ENCODE data around the gene PKIB. TPM values are rescaled to one million over a fixed set of nuclear protein-coding genes. Genes with fewer than 3 reads are reported as not detected.

The PKIB gene
- total and polyA plus RNA-seq, 2 of the 4 experiments (the other 2 are of a cell fraction), result 6.3 to 13.1 TPM

- no TSS peak for BruUV-seq (replicated peaks)
- Histone ChIP-seq H2BK5ac (ENCODE audit: low read depth, low read length, poor library complexity, severe bottlenecking) (no peak overlapping the region), H3K27ac (ENCODE audit: insufficient read depth, low read length) (no peak overlapping the region; the same call in 1 of the 2 replicates), H3K4me1 (ENCODE audit: control insufficient read depth, insufficient read depth, low read length) (peaks cover 2% of the 10 kb centered on the region; the same call in 1 of the 2 replicates), H2AK5ac (ENCODE audit: low read depth, low read length) (no peak overlapping the region), H3K27me3 (ENCODE audit: control insufficient read depth, insufficient read depth, low read length) (peaks cover 9% of the 10 kb centered on the region), H3K14ac (replicated peaks; ENCODE audit: low read depth, low read length) (no peak overlapping the region), H3K36me3 (ENCODE audit: control insufficient read depth, insufficient read depth, low read length) (no peaks in the 10 kb centered on the region), H3K23ac (ENCODE audit: low read depth, low read length) (no peak overlapping the region), H3K79me1 (ENCODE audit: low read depth in 1 of 2, low read length in 2 of 2) (no peaks in the 10 kb centered on the region), H3K4ac (ENCODE audit: low read depth, low read length) (no peak overlapping the region), H3K56ac (ENCODE audit: extremely low read depth, insufficient read depth, low read length) (no peak overlapping the region), H3K18ac (ENCODE audit: low read depth, low read length) (no peak overlapping the region; the same call in 1 of the 2 replicates), H2BK15ac (ENCODE audit: low read depth, low read length) (no peak overlapping the region), H3K9me1 (ENCODE audit: insufficient read depth, low read length) (no peaks in the 10 kb centered on the region), H4K91ac (ENCODE audit: insufficient read depth, low read depth, low read length) (no peak overlapping the region), H2AK9ac (replicated peaks; ENCODE audit: low read depth, low read length, poor library complexity) (no peak overlapping the region), H4K8ac (ENCODE audit: low read depth in 2 of 2, low read length in 2 of 2) (no peak overlapping the region), H3K9ac (ENCODE audit: low read depth, low read length) (no peak overlapping the region), H4K5ac (ENCODE audit: low read depth, low read length) (peak overlapping the region; percentile 2; the same call in 1 of the 2 replicates), H4K20me1 (ENCODE audit: insufficient read depth, low read length) (no peaks in the 10 kb centered on the region), H2AFZ (replicated peaks; ENCODE audit: low read length, poor library complexity) (no peak overlapping the region), H3K9me3 (ENCODE audit: control insufficient read depth, insufficient read depth, low read length) (no peaks in the 10 kb centered on the region), H3K4me2 (ENCODE audit: low read depth, low read length) (no peak overlapping the region), H2BK20ac (ENCODE audit: low read depth, low read length) (no peak overlapping the region), H2BK120ac (ENCODE audit: low read depth, low read length) (no peak overlapping the region), H3K4me3 (ENCODE audit: insufficient read depth, low read depth, low read length) (no peak overlapping the region)
- ChIA-PET POLR2A (ENCODE audit: unreplicated experiment) (no interaction called here), CTCF (interaction anchor here (5.3 kb wide), 1 partner anchor 104 kb away, joined by 53 read pairs; no protein-coding TSS in a partner anchor)
- intact Hi-C loops (cut with micrococcal nuclease) (loop anchor here (2.0 to 10.0 kb wide), 2 partner anchors 242 to 680 kb away; no protein-coding TSS in a partner anchor), dilution Hi-C loops (cut with HindIII; ENCODE audit: low sequenced_read_pairs, unreplicated experiment) (no loop called here), in situ Hi-C loops (cut with MboI; ENCODE audit: low sequenced_read_pairs) (loop anchor here (5.0 kb wide), 1 partner anchor 103 kb away; no protein-coding TSS in a partner anchor)
- DNase-seq (no peak), ATAC-seq (ENCODE audit: low read depth) (peak; percentile 40)
- TF ChIP-seq CHD1 (IDR thresholded peaks at IDR 0.05; ENCODE audit: low read depth, low read length) (no peak), MAFK (IDR thresholded peaks at IDR 0.05; ENCODE audit: low read depth, low read length) (no peak), CTCF (conservative IDR thresholded peaks at IDR 0.05; ENCODE audit: low read depth, low read length) (no peak), NFE2L2 (IDR thresholded peaks at IDR 0.05; ENCODE audit: low read depth, low read length) (no peak), FOS (IDR thresholded peaks at IDR 0.05; ENCODE audit: low read depth, low read length) (no peak), MAZ (IDR thresholded peaks at IDR 0.05; ENCODE audit: borderline replicate concordance, low read depth, low read length) (no peak), BHLHE40 (IDR thresholded peaks at IDR 0.05; ENCODE audit: low read depth, low read length) (no peak), CEBPB (IDR thresholded peaks at IDR 0.05; ENCODE audit: low read depth, low read length) (no peak)
- TF ChIP-seq, protein P1, sequence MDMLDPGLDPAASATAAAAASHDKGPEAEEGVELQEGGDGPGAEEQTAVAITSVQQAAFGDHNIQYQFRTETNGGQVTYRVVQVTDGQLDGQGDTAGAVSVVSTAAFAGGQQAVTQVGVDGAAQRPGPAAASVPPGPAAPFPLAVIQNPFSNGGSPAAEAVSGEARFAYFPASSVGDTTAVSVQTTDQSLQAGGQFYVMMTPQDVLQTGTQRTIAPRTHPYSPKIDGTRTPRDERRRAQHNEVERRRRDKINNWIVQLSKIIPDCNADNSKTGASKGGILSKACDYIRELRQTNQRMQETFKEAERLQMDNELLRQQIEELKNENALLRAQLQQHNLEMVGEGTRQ (IDR thresholded peaks at IDR 0.05; ENCODE audit: low read depth, low read length), result no peak
- WGBS, 2 experiments (ENCODE audit: extremely low coverage in 2 of 2, insufficient read length in 1 of 2), result 83% methylated on average over 1 of the region's 10 CpGs; no CpG with 5 or more reads in 1 of the 2 experiments
Measured at GRCh38 chr6:122734529-122735395, 124.6 kb downstream of the PKIB start.

Measured in IMR-90 (cell line).